Thyroid gland (tissue), 4 donors: ENCODE measurements around the gene GALM. TPM values are rescaled to one million over a fixed set of nuclear protein-coding genes. Genes with fewer than 3 reads are reported as not detected.
"Not testable (repeated sequence)": the region's sequence is repeated elsewhere in the genome, so short reads cannot be mapped to it uniquely, and the experiment has no call there.

Source experiments
- DNase-seq, 2 donors: peaks; one replicate each; pipeline ENCODE4 v3.0.0-alpha.2; 2019
- H3K27ac ChIP-seq, 3 donors: fragments of 200-600 bp; sonication (generic); 1 replicate in 2 of 3; 2 replicates in 1 of 3; pipeline ENCODE4 v1.5.1; 2016 to 2019; ENCODE audit warnings: mild to moderate bottlenecking in 1 of 3, moderate library complexity in 1 of 3
- H3K27me3 ChIP-seq: fragments of 200-600 bp; sonication (generic); one replicate; pipeline ENCODE4 v1.5.1; 2019
- H3K36me3 ChIP-seq, 2 donors: fragments of 200-600 bp; sonication (generic); one replicate each; pipeline ENCODE4 v1.5.1; 2016 to 2019
- H3K4me1 ChIP-seq, 2 donors: fragments of 200-600 bp; sonication (generic); one replicate each; pipeline ENCODE4 v1.5.1; 2017 to 2019
- H3K4me3 ChIP-seq, 3 donors: fragments of 200-600 bp; sonication (generic); replicated peaks in 1 of 3; 1 replicate in 2 of 3; 2 replicates in 1 of 3; pipeline ENCODE4 v1.5.1; 2016; ENCODE audit warnings: mild to moderate bottlenecking in 1 of 3
- H3K9me3 ChIP-seq: fragments of 200-600 bp; sonication (generic); one replicate; pipeline ENCODE4 v1.5.1; 2017
- CTCF ChIP-seq, 6 experiments: fragments of 200-600 bp in 3 of 6; fragments of 450-650 bp in 3 of 6; sonication (generic) in 3 of 6; IDR thresholded peaks; one replicate each; pipeline ENCODE4 v1.5.1; 2016 to 2019; ENCODE audit warnings: antibody characterized with exemption in 6 of 6, mild to moderate bottlenecking in 2 of 6, inconsistent platforms in 1 of 6, moderate library complexity in 1 of 6
- POLR2A ChIP-seq, 2 donors: fragments of 450-650 bp; IDR thresholded peaks; one replicate each; pipeline ENCODE4 v1.6.1; 2017; ENCODE audit warnings: antibody characterized with exemption in 2 of 2, mild to moderate bottlenecking in 2 of 2, moderate library complexity in 1 of 2
- whole genome bisulfite sequencing, 2 donors: methylation state at CpG; one replicate each; pipeline ENCODE4 v1.1.5; 2017; 5-methylcytosine and 5-hydroxymethylcytosine counted together
- intact Hi-C: fragments of 100-400 bp; cut with DNase I; formaldehyde crosslinking; loops from one replicate; pipeline ENCODE4 v1.15.1; 2023
- total RNA-seq, 4 donors: library from RNA; depleted of rRNA; stranded (reverse); fragments of >200 nt; gene quantifications; one replicate each; pipeline ENCODE4 v1.2.3, GENCODE V29; 2016

The GALM gene
- total RNA-seq, 4 donors from 2014 or later, result 13.1 to 32.9 (median 25.8) TPM

- H3K4me3 ChIP-seq, result no peak overlapping the region
- H3K4me1 ChIP-seq, result peaks cover 9 to 15% of the 10 kb centered on the region in 2 donors
- no peaks in the 10 kb centered on the region for H3K27me3 ChIP-seq
- DNase-seq, result no peak
- no peaks in the 10 kb centered on the region for H3K36me3 ChIP-seq
- intact Hi-C loops, result no loop called here
- H3K9me3 ChIP-seq, result no peaks in the 10 kb centered on the region
- no peak for TF ChIP-seq CTCF (IDR thresholded peaks at IDR 0.05)
- H3K27ac ChIP-seq, result no peak overlapping the region
These were observed 45.6 kb downstream of the GALM start for GRCh38 chr2:38711558-38711957.

GRCh38 chr2:38712413-38712812 is 46.5 kb downstream of the GALM start:
- Histone ChIP-seq H3K27me3 (no peaks in the 10 kb centered on the region), H3K9me3 (no peaks in the 10 kb centered on the region), H3K27ac (no peak overlapping the region), H3K4me3 (no peak overlapping the region), H3K36me3 (no peaks in the 10 kb centered on the region), H3K4me1 (peaks cover 12 to 17% of the 10 kb centered on the region in 2 donors)
- TF ChIP-seq POLR2A (IDR thresholded peaks at IDR 0.05), result no peak
- TF ChIP-seq CTCF (IDR thresholded peaks at IDR 0.05), result no peak
- intact Hi-C loops, result no loop called here
- 91 to 100% methylated on average over 6 to 7 of the region's 7 CpGs for WGBS, 2 donors
- no peak for DNase-seq

GRCh38 chr2:38712871-38713270 is 47.0 kb downstream of the GALM start:
- Histone ChIP-seq H3K4me1 (peaks cover 12 to 17% of the 10 kb centered on the region in 2 donors), H3K4me3 (no peak overlapping the region), H3K9me3 (no peaks in the 10 kb centered on the region), H3K36me3 (no peaks in the 10 kb centered on the region), H3K27me3 (no peaks in the 10 kb centered on the region), H3K27ac (no peak overlapping the region)
- intact Hi-C loops, result no loop called here
- no peak for TF ChIP-seq CTCF (IDR thresholded peaks at IDR 0.05)
- no peak for TF ChIP-seq POLR2A (IDR thresholded peaks at IDR 0.05)
- 88 to 89% methylated on average over 4 of the region's 4 CpGs for WGBS, 2 donors
- DNase-seq, result no peak

- Histone ChIP-seq H3K9me3 (no peaks in the 10 kb centered on the region), H3K27me3 (no peaks in the 10 kb centered on the region), H3K4me3 (no peak overlapping the region), H3K4me1 (peaks cover 12 to 17% of the 10 kb centered on the region in 2 donors), H3K36me3 (no peaks in the 10 kb centered on the region), H3K27ac (no peak overlapping the region)
- 91 to 92% methylated on average over 3 of the region's 3 CpGs for WGBS, 2 donors
- DNase-seq, result no peak
- intact Hi-C loops, result no loop called here
- TF ChIP-seq POLR2A (IDR thresholded peaks at IDR 0.05) (no peak), CTCF (IDR thresholded peaks at IDR 0.05) (no peak)
These were observed 47.4 kb downstream of the GALM start for GRCh38 chr2:38713338-38713737.

GRCh38 chr2:38714941-38715340 is 49.0 kb downstream of the GALM start:
- H3K27ac ChIP-seq, result peak overlapping the region; percentile 16 to 65 (median 60)
- H3K4me1 ChIP-seq, result peaks cover 22 to 27% of the 10 kb centered on the region in 2 donors
- H3K4me3 ChIP-seq, H3K27me3 ChIP-seq, H3K36me3 ChIP-seq, DNase-seq, intact Hi-C loops, H3K9me3 ChIP-seq: not testable (repeated sequence)
- WGBS, 2 donors, result 93 to 96% methylated on average over 1 of the region's 1 CpG

- H3K27ac ChIP-seq, result peak overlapping the region; percentile 16 to 65 (median 60)
- WGBS, 2 donors, result 73 to 76% methylated on average over 6 of the region's 6 CpGs
These were observed 50.3 kb downstream of the GALM start for GRCh38 chr2:38716185-38716584.

More at GRCh38 chr2:38716185-38716584, 50.3 kb downstream of the GALM start:
- intact Hi-C loops, result no loop called here
- no peaks in the 10 kb centered on the region for H3K36me3 ChIP-seq
- no peaks in the 10 kb centered on the region for H3K27me3 ChIP-seq
- H3K9me3 ChIP-seq, result no peaks in the 10 kb centered on the region
- H3K4me3 ChIP-seq, result no peak overlapping the region
- DNase-seq, result peak in 1 of 2 donors; percentile 23
- peaks cover 29 to 34% of the 10 kb centered on the region in 2 donors for H3K4me1 ChIP-seq
- no peak for TF ChIP-seq CTCF (IDR thresholded peaks at IDR 0.05)
- TF ChIP-seq POLR2A (IDR thresholded peaks at IDR 0.05), result no peak
